HL-60 (cell line): ENCODE results near the gene SCYL2.

ENCODE experiments used
- DNase-seq, 2 experiments: peaks; one replicate each; pipeline ENCODE4 v3.0.0-alpha.2; 2010 to 2020; ENCODE audit warnings: low read depth in 1 of 2, low spot score in 1 of 2
- H3K27ac ChIP-seq: fragments of 250-450 bp; sonication (Bioruptor Pico); replicated peaks from 2 replicates; pipeline ENCODE4 v1.5.1; 2020; ENCODE audit warnings: mild to moderate bottlenecking, moderate library complexity
- H3K27me3 ChIP-seq: fragments of 250-450 bp; sonication (Bioruptor Pico); 2 replicates; pipeline ENCODE4 v1.5.1; 2021; ENCODE audit warnings: mild to moderate bottlenecking, moderate library complexity; ENCODE audit not compliant: insufficient read depth, poor library complexity, severe bottlenecking
- H3K4me3 ChIP-seq: replicated peaks from 2 replicates; pipeline ENCODE4 v1.5.1; 2011; ENCODE audit warnings: mild to moderate bottlenecking, control low read depth, low read length; ENCODE audit not compliant: insufficient read depth
- GABPA ChIP-seq: IDR thresholded peaks from 2 replicates; pipeline ENCODE4 v1.6.1; 2012; ENCODE audit warnings: low read depth
- POLR2AphosphoS5 ChIP-seq: IDR thresholded peaks from 2 replicates; pipeline ENCODE4 v1.6.1; 2012; ENCODE audit warnings: low read depth
- SPI1 ChIP-seq: IDR thresholded peaks from 2 replicates; pipeline ENCODE4 v1.6.1; 2012; ENCODE audit warnings: low read depth, mild to moderate bottlenecking, borderline replicate concordance
- TF ChIP-seq, protein P1 (sequence below): IDR thresholded peaks from 2 replicates; pipeline ENCODE4 v1.6.1; 2012; ENCODE audit warnings: low read depth; ENCODE audit not compliant: insufficient replicate concordance
- TF ChIP-seq, protein P2 (sequence below): IDR thresholded peaks from one replicate; pipeline ENCODE4 v1.5.1; 2011; ENCODE audit warnings: low read length, control low read depth, inconsistent platforms; ENCODE audit not compliant: insufficient read depth

SCYL2 gene

DNA sequence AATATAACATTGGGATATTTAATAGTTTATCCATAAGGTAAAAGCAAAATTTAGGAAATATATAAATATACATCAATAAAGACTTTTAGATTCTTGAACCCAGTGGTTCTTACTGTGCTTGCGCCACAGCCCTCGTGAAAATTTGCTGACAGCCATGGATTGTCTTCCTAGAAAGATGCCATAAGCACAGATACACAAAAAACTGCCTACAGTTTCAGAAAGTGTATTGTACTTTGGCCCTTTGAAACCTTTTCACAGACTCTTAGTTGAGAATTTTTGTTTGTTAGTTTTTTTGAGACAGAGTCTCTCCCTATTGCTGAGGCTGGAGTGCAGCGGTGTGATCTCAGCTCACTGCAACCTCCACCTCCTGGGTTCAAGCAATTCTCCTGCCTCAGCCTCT is 28.2 kb upstream of the SCYL2 start:
- H3K4me3 ChIP-seq, result no peak overlapping the region
- no peak for DNase-seq
- no peaks in the 10 kb centered on the region for H3K27me3 ChIP-seq
- TF ChIP-seq, protein P1, sequence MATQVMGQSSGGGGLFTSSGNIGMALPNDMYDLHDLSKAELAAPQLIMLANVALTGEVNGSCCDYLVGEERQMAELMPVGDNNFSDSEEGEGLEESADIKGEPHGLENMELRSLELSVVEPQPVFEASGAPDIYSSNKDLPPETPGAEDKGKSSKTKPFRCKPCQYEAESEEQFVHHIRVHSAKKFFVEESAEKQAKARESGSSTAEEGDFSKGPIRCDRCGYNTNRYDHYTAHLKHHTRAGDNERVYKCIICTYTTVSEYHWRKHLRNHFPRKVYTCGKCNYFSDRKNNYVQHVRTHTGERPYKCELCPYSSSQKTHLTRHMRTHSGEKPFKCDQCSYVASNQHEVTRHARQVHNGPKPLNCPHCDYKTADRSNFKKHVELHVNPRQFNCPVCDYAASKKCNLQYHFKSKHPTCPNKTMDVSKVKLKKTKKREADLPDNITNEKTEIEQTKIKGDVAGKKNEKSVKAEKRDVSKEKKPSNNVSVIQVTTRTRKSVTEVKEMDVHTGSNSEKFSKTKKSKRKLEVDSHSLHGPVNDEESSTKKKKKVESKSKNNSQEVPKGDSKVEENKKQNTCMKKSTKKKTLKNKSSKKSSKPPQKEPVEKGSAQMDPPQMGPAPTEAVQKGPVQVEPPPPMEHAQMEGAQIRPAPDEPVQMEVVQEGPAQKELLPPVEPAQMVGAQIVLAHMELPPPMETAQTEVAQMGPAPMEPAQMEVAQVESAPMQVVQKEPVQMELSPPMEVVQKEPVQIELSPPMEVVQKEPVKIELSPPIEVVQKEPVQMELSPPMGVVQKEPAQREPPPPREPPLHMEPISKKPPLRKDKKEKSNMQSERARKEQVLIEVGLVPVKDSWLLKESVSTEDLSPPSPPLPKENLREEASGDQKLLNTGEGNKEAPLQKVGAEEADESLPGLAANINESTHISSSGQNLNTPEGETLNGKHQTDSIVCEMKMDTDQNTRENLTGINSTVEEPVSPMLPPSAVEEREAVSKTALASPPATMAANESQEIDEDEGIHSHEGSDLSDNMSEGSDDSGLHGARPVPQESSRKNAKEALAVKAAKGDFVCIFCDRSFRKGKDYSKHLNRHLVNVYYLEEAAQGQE, result no peak
- TF ChIP-seq SPI1, result no peak
- TF ChIP-seq POLR2AphosphoS5, result no peak
- TF ChIP-seq, protein P2, sequence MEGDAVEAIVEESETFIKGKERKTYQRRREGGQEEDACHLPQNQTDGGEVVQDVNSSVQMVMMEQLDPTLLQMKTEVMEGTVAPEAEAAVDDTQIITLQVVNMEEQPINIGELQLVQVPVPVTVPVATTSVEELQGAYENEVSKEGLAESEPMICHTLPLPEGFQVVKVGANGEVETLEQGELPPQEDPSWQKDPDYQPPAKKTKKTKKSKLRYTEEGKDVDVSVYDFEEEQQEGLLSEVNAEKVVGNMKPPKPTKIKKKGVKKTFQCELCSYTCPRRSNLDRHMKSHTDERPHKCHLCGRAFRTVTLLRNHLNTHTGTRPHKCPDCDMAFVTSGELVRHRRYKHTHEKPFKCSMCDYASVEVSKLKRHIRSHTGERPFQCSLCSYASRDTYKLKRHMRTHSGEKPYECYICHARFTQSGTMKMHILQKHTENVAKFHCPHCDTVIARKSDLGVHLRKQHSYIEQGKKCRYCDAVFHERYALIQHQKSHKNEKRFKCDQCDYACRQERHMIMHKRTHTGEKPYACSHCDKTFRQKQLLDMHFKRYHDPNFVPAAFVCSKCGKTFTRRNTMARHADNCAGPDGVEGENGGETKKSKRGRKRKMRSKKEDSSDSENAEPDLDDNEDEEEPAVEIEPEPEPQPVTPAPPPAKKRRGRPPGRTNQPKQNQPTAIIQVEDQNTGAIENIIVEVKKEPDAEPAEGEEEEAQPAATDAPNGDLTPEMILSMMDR, result no peak
- no peak for TF ChIP-seq GABPA
- no peak overlapping the region for H3K27ac ChIP-seq

DNA sequence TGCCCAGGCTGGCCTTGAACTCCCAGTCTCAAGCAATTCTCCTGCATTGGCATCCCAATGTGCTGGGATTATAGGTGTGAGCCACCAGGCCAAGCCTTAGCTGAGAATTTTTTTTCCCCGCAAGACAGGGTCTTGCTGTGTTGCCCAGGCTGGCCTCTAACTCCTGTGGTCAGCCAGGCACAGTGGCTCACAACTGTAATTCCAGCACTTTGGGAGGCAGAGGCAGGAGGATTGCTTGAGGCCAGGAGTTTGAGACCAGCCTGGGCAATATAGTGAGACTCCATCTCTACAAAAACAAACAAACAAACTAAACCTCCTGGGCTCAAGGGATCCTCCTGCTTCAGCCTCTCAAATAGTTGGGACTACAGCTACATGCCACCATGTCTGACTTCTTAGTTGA is 27.4 kb upstream of the SCYL2 start:
- H3K27me3 ChIP-seq, result no peaks in the 10 kb centered on the region
- no peak overlapping the region for H3K27ac ChIP-seq
- no peak for DNase-seq
- TF ChIP-seq GABPA (no peak), SPI1 (no peak), POLR2AphosphoS5 (no peak)
- TF ChIP-seq, protein P2, result no peak
- TF ChIP-seq, protein P1, result no peak
- no peak overlapping the region for H3K4me3 ChIP-seq

DNA sequence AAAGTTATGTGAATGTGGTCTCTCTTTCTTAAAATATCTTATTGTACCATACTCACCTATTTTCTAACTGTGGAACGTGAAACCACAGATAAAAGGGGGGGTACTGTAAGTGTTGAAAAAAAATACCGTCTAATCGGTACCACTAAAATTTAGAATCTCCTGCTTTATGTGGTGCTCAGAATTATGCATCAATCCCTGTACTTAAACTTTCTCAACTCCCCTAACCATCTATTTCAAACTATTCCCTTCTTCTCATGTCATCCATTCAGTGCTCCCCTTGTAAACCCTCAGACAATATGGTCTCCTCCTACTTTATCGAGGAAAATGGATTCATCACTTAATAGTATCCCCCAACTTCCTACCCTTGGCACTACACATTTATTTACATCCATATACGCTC is 23.8 kb upstream of the SCYL2 start:
- no peak overlapping the region for H3K4me3 ChIP-seq
- H3K27me3 ChIP-seq, result no peaks in the 10 kb centered on the region
- H3K27ac ChIP-seq, result no peak overlapping the region
- DNase-seq, result no peak
- TF ChIP-seq, protein P2, result no peak
- no peak for TF ChIP-seq POLR2AphosphoS5
- no peak for TF ChIP-seq SPI1
- no peak for TF ChIP-seq GABPA
- TF ChIP-seq, protein P1, result no peak
